PC-9 (cell line): ENCODE data around the gene DDI2. TPM values are rescaled to one million over a fixed set of nuclear protein-coding genes. Genes with fewer than 3 reads are reported as not detected.

ENCODE experiments used
- BruUV-seq: library from RNA; stranded (reverse); fragments of 400-500 nt; replicated peaks from 2 replicates; lab custom pipeline; 2021; lab: Mats Ljungman, UMichigan
- CTCF ChIA-PET: fragments of 300-600 bp; sonication (Branson Sonifier 250); formaldehyde crosslinking; loops from one replicate; lab custom pipeline; 2022; ENCODE audit warnings: antibody characterized with exemption; lab: Charles Lee
- POLR2A ChIA-PET: fragments of 300-600 bp; sonication (Branson Sonifier 250); formaldehyde crosslinking; loops from one replicate; lab custom pipeline; 2022; ENCODE audit warnings: antibody characterized with exemption; ENCODE audit not compliant: unreplicated experiment; lab: Charles Lee
- DNase-seq, 2 experiments: peaks; one replicate each; pipeline versions ENCODE4 v3.0.0 to v3.0.0-alpha.2; 2015 to 2022; ENCODE audit warnings: mixed read lengths in 1 of 2
- H2AFZ ChIP-seq: fragments of 200-600 bp; sonication (generic); 2 replicates; pipeline ENCODE4 v1.8.1; 2017; ENCODE audit warnings: antibody characterized with exemption
- H3F3A ChIP-seq: fragments of 200-600 bp; sonication (generic); 2 replicates; pipeline ENCODE4 v1.8.1; 2017; ENCODE audit warnings: antibody characterized with exemption, mild to moderate bottlenecking, low read depth; ENCODE audit not compliant: insufficient read depth
- H3K27ac ChIP-seq: fragments of 200-600 bp; sonication (generic); 2 replicates; pipeline ENCODE4 v1.6.1; 2016; ENCODE audit warnings: mixed run types
- H3K27me3 ChIP-seq: fragments of 200-600 bp; sonication (generic); 2 replicates; pipeline ENCODE4 v1.6.1; 2016; ENCODE audit warnings: low read depth, mixed run types; ENCODE audit not compliant: insufficient read depth
- H3K36me3 ChIP-seq: fragments of 200-600 bp; sonication (generic); 2 replicates; pipeline ENCODE4 v1.6.1; 2016; ENCODE audit warnings: low read depth, mixed run types
- H3K4me1 ChIP-seq: fragments of 200-600 bp; sonication (generic); replicated peaks from 2 replicates; pipeline ENCODE4 v1.6.1; 2016; ENCODE audit warnings: mixed run types; ENCODE audit not compliant: insufficient read depth
- H3K4me2 ChIP-seq: fragments of 200-600 bp; sonication (generic); 2 replicates; pipeline ENCODE4 v1.6.1; 2017; ENCODE audit warnings: mixed run types
- H3K4me3 ChIP-seq: fragments of 200-600 bp; sonication (generic); 2 replicates; pipeline ENCODE4 v1.6.1; 2016; ENCODE audit warnings: mixed run types
- H3K79me2 ChIP-seq: fragments of 200-600 bp; sonication (generic); 2 replicates; pipeline ENCODE4 v1.6.1; 2017; ENCODE audit warnings: low read depth, mixed run types
- H3K9me2 ChIP-seq: fragments of 200-600 bp; sonication (generic); 2 replicates; pipeline ENCODE4 v1.8.1; 2017; ENCODE audit warnings: mild to moderate bottlenecking; ENCODE audit not compliant: insufficient read depth
- H3K9me3 ChIP-seq: fragments of 200-600 bp; sonication (generic); 2 replicates; pipeline ENCODE4 v1.8.1; 2016; ENCODE audit warnings: low read depth; ENCODE audit not compliant: insufficient read depth
- H4K20me1 ChIP-seq: fragments of 200-600 bp; sonication (generic); 2 replicates; pipeline ENCODE4 v1.8.1; 2017; ENCODE audit not compliant: insufficient read depth
- EZH2 ChIP-seq: fragments of 200-600 bp; sonication (generic); IDR thresholded peaks from 2 replicates; pipeline ENCODE4 v1.8.0; 2017; ENCODE audit warnings: antibody characterized with exemption, low read depth
- intact Hi-C: fragments of 100-400 bp; cut with micrococcal nuclease; formaldehyde crosslinking; loops from one replicate; pipeline ENCODE4 v1.10.0; 2022; ENCODE audit not compliant: unreplicated experiment
- total RNA-seq: library from RNA; stranded (reverse); gene quantifications from 2 replicates; pipeline ENCODE4 v1.2.3, GENCODE V29; 2021
- TF ChIP-seq, protein P1 (sequence below): fragments of 200-600 bp; sonication (generic); conservative IDR thresholded peaks from 2 replicates; pipeline ENCODE4 v1.6.1; 2017; ENCODE audit warnings: mixed run types, antibody characterized with exemption, mild to moderate bottlenecking, moderate library complexity

Gene DDI2
- total RNA-seq, 1 experiment from 2014 or later, result 38.0 TPM

- H3K4me1 ChIP-seq, result peaks cover 6% of the 10 kb centered on the region
- H2AFZ ChIP-seq, result no peak overlapping the region
- no peak for DNase-seq
- no peaks in the 10 kb centered on the region; the same call in 1 of the 2 replicates for H4K20me1 ChIP-seq
- TF ChIP-seq EZH2, result no peak
- TF ChIP-seq, protein P1, sequence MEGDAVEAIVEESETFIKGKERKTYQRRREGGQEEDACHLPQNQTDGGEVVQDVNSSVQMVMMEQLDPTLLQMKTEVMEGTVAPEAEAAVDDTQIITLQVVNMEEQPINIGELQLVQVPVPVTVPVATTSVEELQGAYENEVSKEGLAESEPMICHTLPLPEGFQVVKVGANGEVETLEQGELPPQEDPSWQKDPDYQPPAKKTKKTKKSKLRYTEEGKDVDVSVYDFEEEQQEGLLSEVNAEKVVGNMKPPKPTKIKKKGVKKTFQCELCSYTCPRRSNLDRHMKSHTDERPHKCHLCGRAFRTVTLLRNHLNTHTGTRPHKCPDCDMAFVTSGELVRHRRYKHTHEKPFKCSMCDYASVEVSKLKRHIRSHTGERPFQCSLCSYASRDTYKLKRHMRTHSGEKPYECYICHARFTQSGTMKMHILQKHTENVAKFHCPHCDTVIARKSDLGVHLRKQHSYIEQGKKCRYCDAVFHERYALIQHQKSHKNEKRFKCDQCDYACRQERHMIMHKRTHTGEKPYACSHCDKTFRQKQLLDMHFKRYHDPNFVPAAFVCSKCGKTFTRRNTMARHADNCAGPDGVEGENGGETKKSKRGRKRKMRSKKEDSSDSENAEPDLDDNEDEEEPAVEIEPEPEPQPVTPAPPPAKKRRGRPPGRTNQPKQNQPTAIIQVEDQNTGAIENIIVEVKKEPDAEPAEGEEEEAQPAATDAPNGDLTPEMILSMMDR, result no peak
- no TSS peak for BruUV-seq
- ChIA-PET CTCF (no interaction called here), POLR2A (no interaction called here)
- H3K4me3 ChIP-seq, result no peak overlapping the region
- H3K79me2 ChIP-seq, result no peaks in the 10 kb centered on the region
- intact Hi-C loops, result no loop called here
- H3K9me2 ChIP-seq, result no peaks in the 10 kb centered on the region
- H3K27ac ChIP-seq, result no peak overlapping the region
- H3K9me3 ChIP-seq, result no peaks in the 10 kb centered on the region
- H3K27me3 ChIP-seq, result no peaks in the 10 kb centered on the region
- H3K36me3 ChIP-seq, result peaks cover 31% of the 10 kb centered on the region
- no peak overlapping the region for H3K4me2 ChIP-seq
- 0 out of 2 replicates have a peak, but pooled peaks cover 8% of the 10 kb centered on the region for H3F3A ChIP-seq
These were observed 42.9 kb downstream of the DDI2 start for GRCh38 chr1:15660151-15660550.

DNA sequence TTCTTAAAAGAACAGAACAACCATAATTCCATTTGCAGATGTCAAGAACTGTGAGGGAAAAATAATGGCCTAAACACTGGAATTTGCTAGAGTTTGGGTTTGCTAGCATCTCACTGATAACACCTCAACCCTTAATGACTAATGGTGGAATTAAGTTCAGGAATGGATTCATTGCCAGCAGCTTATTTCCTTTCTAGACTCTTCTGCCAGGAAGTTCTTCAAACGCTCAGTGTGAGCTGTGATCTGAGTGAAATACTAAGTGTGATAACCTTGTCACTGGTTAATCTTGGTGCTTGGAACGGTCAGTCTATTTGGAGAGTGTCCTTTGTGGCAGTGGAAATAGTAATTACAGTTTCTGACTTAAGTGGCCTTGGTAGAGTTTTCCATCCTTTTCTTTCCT lies 45.2 kb downstream of the DDI2 start:
- ChIA-PET POLR2A (no interaction called here), CTCF (no interaction called here)
- Histone ChIP-seq H3K36me3 (peaks cover 13% of the 10 kb centered on the region; the same call in 1 of the 2 replicates), H3K4me2 (no peak overlapping the region), H3K27ac (no peak overlapping the region), H3K4me1 (no peaks in the 10 kb centered on the region), H4K20me1 (no peaks in the 10 kb centered on the region; the same call in 1 of the 2 replicates), H3K4me3 (no peak overlapping the region), H3F3A (0 out of 2 replicates have a peak, but pooled peaks cover 8% of the 10 kb centered on the region), H3K9me3 (no peaks in the 10 kb centered on the region), H3K79me2 (no peaks in the 10 kb centered on the region), H2AFZ (no peak overlapping the region), H3K9me2 (no peaks in the 10 kb centered on the region), H3K27me3 (no peaks in the 10 kb centered on the region)
- intact Hi-C loops, result no loop called here
- BruUV-seq, result no TSS peak
- no peak for DNase-seq
- TF ChIP-seq, protein P1, result no peak
- no peak for TF ChIP-seq EZH2

GRCh38 chr1:15663925-15664324 lies 46.7 kb downstream of the DDI2 start:
- no peaks in the 10 kb centered on the region; the same call in 1 of the 2 replicates for H4K20me1 ChIP-seq
- H3K36me3 ChIP-seq, result peaks cover 10% of the 10 kb centered on the region; the same call in 1 of the 2 replicates
- no peak overlapping the region for H2AFZ ChIP-seq
- ChIA-PET POLR2A (interaction anchor here (0.5 kb wide), 2 partner anchors 8 to 453 kb away, joined by 9 to 11 read pairs; no protein-coding TSS in a partner anchor), CTCF (no interaction called here)
- intact Hi-C loops, result no loop called here
- TF ChIP-seq, protein P1, result no peak
- H3K4me3 ChIP-seq, result no peak overlapping the region
- DNase-seq, result no peak
- no TSS peak for BruUV-seq
- no peak overlapping the region for H3K4me2 ChIP-seq
- H3K9me2 ChIP-seq, result no peaks in the 10 kb centered on the region
- no peak overlapping the region for H3K27ac ChIP-seq
- H3F3A ChIP-seq, result 0 out of 2 replicates have a peak, but pooled peaks cover 8% of the 10 kb centered on the region
- no peaks in the 10 kb centered on the region for H3K4me1 ChIP-seq
- no peaks in the 10 kb centered on the region for H3K27me3 ChIP-seq
- no peaks in the 10 kb centered on the region for H3K79me2 ChIP-seq
- no peaks in the 10 kb centered on the region for H3K9me3 ChIP-seq
